Effector CD8-positive, alpha-beta T cell (primary cell): ENCODE measurements around the gene NXN.
"Not testable (repeated sequence)": the region's sequence is repeated elsewhere in the genome, so short reads cannot be mapped to it uniquely, and the experiment has no call there.

Experiments used
- DNase-seq: peaks from one replicate; lab custom pipeline; 2025; lab: John Stamatoyannopoulos, UW

The NXN gene

DNA sequence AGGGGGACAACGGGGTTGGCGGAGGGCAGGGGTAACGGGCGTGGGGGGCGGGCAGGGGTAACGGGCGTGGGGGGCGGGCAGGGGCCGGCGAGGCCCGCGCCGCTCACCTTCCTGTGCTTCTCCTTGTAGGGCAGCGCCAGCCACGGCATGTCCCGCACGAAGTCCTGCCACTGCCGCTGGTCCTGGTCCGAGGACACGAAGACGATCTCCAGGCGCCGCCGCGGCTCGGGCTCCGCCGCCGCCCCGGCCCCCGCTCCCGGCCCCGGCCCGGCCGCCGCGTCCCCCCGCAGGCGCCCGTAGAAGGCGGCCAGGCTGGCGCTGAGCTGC is 401 bp downstream of the NXN start:
- DNase-seq = no peak

DNA sequence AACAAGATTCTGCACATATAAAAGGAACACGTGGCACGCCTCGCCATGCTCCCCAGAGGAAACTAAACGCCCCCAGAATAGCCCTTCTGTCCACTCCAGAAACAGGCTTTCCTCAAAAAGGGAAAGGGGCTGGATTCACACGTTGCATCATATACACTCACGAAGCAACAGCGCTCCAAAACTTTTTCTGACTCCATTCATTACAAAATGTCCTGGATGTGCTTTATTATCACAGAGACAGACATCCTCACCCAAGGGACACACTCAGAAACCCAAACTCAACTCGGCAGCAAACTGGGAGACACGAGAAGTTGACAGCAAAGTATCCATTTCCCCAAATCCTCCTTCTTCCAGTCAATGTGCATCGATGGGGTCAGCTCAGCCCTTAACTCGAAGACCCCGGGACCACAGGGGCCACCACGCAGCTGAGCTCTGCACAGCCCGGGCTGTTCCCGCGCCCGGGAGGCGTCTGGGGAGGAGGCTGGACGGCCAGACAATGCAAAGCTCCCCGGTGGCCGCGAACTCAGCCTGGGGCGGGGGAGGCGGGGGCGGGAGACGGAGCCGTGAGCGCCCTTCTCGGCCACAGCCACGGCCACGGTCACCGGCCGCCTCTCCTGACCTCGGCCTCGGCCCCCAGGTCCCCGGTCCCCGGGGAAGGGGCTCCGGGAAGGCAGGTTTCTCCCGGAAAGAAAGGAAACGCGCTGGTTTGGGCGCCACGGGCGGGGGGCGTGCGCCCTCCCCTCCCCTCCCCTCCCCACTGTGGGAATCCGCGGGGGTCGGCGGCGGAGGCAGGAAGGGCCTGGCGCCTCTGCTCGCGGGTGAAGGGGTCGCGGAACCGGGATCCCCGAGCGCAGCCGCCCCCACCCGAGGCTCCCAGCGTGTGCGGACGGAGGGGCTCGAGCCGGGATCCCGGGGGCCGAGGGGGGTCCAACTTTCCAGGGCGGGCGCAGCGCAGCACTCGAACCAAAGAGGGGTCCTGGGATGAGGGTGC is 1.2 kb downstream of the NXN start:
- DNase-seq = no peak

DNA sequence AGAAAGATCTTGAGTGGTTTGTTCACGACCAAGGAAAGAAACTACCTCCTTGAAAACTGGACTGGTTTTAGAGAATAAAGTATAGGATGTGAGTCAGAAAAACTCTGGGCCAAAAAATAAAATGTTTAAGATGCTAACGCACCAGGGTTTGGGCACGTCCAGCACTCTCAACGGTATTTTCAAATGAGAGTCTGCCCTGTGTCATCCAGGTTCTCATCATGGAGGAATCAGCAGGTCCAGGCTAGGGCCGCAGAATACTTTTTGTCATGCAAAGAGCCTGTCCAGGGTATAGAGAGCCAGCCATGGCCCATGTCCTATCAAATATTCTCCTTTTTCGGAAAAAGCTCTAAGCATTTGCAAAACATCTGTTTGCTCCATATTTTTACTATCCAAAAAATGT is 2.4 kb downstream of the NXN start:
- DNase-seq = no peak

DNA sequence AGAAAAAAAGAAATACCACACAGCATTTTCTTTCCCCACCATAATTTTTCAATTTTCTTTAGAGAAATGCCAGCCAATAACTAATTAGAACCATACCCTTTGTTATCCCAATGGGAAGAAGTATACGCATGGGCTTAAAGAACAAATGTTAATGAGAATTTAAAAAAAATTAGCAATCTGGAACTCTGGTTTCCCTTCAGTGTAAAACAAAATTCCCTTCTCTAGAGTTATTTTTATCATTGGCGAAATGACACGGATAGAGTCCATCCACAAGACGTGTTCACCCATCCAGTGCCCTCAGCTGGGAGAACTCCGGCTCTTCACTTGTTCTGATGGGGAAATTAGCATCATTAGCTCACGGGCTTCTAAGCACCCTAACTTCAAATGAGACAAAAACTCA is 3.3 kb downstream of the NXN start:
- no peak for DNase-seq

DNA sequence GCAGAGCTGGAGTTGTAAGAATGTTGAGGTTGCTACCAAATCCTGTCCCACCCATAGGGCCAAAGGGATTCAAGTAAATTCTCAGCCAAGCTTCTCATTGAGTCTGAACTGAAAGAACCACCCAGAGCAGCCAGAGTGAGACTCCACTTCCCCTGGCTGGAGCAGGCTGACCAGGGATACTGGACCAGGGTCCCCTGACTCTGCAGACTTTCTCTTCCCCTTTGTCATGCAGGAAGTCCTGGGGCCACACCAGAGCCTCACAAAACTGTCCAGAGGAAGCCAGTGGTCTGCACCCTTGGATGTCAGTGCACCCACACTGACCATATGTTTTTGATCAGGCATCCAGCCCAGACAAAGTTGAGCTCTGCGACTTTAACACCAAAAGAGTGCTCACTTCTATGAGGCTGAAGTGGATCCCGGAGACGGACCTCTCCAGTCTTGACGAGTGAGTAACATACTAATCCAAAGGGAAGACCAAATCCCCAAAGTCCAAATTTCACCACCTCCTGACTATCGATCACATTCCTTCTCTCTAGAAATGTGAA is 4.1 kb downstream of the NXN start:
- DNase-seq = no peak

DNA sequence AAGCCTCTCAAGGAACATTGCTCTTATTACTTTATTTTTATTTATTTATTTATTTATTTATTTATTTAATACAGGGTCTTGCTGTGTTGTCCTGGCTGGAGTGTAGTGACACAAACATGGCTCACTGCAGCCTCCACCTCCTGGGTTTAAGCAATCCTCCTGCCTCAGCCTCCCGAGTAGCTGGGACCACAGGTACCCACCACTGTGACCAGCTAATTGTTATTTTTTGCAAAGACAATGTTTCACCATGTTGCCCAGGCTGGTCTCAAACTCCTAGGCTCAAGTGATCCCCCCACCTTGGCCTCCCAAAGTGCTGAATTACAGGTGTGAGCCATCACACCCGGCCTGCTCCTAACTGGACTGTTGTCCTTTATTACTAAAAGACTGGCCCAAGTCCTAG is 4.8 kb downstream of the NXN start:
- not testable (repeated sequence) for DNase-seq

DNA sequence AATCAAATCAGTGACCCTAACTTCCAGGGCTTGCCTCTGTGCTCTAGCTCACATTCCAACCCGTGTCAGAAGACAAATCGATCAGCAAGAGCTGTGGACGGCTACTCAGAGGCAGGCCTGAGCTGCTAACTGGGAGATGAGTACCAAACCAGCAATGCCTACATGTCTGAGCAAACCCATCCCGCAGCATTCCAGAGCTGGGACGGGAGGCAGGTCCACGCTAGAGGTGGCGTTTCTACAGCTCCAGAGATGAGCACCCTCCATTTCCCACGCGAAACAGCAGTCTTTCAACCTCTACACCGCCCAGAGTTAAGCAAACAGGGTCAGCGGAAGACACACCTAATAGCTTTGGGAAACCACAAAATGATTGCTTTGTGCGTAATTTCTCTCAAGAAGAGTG is 6.5 kb downstream of the NXN start:
- DNase-seq = no peak

DNA sequence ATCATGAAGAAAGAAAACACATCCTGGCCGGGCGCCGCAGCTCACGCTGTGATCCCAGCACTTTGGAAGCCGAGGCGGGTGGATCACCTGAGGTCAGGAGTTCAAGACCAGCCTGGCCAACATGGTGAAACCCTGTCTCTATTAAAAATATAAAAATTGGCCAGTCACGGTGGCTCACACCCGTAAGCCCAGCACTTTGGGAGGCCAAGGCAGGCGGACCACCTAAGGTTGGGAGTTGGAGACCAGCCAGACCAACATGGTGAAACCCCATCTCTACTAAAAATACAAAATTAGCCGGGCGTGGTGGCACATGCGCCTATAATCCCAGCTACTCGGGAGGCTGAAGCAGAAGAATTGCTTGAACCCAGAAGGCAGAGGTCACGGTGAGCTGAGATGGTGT is 7.7 kb downstream of the NXN start:
- not testable (repeated sequence) for DNase-seq

DNA sequence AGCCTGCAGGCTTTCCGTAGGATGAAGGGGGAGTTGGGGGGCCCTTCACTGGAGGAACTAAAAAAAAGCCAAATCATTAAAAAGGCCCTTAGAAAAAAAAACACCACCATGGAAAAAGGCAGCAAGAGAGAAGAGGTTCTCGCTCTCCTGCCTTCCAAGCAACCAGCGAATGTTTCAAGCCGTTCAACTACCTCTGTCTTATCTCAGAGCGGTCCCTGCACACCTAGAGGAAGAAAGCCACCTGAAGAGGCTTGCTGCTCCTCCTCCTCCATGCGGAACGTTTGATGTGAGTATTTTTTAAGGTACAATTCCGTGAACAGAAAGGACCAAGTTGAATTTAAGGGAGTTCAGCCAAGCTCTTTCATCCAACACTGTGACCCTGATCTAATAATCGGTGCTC is 9.2 kb downstream of the NXN start:
- DNase-seq = no peak

DNA sequence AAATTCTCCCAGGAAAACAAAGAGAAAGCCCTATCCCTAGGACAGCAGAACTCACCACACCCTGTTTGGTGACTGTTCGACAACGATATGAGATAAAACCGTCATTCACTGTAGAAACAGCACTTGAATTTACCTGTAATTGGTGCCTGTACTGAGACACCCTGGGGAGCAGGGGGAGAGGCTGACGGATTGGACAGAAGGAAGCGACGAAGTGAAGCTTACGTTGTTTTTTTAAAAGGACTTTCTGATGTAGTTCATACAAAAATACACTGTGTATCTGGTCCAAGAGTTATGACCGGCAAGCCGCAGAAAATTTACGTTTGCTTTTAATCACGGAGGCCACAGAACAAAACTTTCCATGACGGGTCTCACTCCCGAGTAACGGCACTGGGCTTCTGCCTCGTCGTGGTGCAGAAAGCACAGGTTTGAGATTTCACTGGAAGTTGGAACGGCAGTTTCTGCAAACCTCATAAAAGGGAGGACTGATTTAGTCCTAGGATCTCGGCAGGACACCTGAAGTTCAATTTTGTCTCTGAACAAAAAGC is 9.7 kb downstream of the NXN start:
- DNase-seq = no peak

DNA sequence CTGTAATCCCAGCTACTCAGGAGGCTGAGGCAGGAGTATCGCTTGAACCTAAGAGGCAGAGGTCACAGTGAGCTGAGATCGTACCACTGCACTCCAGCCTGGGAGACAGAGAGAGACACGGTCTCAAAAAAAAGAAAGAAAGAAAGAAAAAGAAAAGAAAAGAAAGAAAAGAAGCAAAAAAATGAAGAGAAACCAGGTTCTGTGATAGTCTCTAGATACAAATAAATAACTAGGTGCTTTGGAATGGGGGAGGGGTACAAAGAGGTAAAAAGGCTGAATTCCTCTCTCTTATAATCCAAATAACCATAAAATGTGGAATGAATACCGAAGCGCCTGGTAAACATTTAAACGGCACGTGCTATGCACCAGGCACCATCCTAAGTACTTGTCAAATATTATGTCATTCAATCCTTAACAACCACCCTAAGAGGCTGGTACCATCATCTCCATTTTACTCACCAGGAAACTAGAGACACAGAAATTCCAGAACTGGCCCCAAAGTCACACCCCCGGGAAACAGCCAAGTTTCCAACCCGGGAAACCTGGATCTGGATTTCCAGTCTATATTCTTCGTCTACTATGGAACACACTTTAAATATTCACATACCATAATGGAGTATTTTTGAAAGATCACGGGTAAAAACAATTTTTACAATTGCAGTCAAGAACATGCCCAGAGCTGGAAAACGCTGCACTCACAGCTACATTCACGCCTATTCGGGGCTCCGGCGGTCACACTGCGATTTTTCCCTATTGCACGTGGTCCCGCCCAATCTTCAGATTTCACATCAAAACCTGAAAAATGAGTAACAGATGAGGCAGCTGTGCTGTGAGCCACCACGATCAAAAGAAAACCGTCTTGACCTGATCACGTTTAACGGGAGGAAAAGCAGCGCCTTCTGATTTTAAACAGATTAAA is 10.5 kb downstream of the NXN start:
- DNase-seq = no peak

DNA sequence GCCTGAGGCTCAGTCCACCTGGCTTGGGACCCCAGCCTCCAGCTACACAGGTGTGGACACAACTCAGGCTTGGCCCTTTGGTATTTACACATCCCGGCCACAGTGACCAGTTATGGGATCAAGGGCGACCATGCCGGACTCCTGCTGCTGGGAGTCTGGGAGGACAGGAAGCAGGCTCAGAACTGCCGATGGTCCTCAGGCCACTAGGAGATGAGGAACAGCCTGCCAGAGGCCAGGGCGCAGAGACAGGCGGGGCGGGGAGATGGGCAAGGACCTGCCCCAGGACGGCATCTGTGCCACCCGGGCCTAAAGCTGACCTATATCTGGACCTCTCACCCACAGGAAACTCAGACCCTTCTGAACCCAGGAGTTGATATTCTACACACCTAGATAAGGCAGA is 12.5 kb downstream of the NXN start:
- DNase-seq = no peak

DNA sequence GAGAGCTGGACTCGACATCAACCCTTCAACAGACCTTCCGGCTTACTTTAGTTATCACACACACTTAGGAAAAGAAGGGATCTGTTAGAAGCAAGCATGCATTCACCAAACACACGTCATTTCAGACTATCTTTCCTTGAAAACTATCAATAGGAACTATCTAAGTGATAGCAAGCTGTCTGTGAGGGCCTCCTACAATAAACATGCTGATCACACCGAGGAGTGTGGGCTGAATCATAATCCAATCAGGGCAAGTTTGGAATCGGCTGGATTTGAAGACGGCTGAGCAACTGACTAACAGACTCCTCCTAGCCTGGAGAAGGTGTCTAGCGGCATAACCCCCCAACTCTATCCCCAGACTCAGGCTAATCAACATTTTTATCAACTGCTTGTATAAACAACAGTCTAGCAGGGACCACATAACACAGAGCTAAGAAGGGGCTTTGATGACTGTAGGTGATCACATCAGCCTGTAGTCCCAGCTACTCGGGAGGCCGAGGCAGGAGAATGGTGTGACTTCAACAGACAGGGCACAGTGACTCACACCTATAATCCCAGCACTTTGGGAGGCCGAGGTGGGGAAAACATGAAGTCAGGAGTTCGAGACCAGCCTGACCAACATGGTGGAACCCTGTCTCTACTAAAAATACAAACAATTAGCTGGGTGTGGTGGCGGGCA is 14.1 kb downstream of the NXN start:
- no peak for DNase-seq

DNA sequence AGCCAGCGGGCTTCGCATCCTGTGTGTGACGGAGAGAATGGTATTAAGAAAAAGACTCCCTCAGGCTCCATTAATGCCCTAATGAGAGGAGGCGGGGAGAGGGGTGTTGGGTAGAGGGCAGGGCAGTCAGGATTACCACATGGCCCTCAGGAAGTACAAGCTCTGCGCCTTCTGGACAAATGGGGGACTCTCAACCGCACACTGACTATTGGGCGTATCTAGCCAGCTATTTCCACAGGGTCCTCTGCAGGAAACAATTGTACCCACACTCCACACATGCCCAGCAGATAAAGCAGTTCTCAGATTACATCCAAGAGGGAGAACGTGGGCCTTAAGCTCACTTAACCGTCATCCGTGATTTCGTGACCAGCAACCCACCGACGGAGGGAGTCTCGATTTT is 14.7 kb downstream of the NXN start:
- no peak for DNase-seq

DNA sequence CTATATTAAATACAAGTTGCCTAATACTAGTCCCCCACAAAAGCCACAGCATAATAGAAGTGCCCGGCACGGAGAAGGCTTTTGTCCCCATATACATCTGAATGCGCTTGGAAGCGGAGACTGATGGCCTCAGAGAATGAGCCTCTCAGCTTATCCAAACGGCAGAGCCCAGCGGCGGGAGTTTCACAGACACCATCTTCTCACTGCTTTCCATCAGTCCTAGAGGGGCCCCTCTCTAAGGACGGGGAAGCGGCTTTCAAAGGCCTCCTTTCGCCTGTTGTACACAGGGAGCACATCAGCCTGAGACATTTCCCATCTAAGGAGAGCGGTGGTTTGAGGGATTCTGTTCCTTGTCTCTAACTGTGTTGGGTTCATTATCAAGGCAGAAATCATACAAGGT is 16.9 kb downstream of the NXN start:
- no peak for DNase-seq

DNA sequence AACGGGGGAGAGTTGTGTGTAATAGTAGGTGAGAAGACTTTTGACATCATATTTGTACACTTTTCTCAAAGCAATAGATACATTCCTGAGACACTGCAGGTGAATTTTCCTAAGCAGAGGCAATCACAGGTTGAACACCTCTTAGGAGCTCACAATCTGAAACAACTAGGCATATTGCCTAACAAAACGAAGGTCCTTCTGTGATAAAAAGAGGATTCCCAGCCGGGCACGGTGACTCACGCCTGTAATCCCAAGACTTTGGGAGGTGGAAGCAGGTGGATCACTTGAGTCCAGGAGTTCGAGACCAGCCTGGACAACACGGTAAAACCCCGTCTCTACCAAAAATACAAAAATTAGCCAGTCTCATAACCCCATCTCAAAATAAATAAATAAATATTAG is 17.4 kb downstream of the NXN start:
- DNase-seq = no peak

DNA sequence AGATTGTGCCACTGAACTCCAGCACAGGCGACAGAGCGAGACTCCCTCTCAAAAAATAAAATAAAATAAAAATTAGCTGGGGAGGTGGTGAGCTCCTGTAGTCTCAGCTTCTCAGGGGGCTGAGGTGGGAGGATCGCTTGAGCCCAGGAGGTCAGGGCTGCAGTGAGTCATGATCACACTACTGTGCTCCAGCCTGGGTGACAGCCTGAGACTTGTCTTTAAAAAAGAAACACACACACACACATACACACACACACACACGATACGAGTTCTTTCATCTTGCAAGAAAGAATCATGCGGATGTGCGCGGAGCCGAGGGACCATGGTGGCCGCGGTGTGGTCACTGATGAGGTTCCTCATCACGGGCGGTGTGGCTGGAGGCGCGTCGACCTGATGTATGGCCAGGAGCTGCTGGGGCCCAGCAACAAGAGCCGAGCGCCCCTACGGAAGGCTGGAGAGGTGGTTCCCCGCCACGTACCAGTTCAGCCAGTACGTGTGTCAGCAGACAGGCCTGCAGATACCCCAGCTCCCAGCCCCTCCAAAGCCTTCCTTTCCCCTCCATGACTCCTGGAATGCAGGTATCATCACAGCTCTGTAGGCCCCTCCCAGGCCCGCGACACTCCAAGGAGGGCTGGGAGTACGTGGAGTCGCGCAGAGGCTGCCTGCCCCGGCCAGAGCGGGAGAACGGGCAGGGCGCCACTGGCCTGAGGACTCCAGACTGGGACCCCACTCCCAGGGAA is 20.7 kb downstream of the NXN start:
- DNase-seq = no peak

DNA sequence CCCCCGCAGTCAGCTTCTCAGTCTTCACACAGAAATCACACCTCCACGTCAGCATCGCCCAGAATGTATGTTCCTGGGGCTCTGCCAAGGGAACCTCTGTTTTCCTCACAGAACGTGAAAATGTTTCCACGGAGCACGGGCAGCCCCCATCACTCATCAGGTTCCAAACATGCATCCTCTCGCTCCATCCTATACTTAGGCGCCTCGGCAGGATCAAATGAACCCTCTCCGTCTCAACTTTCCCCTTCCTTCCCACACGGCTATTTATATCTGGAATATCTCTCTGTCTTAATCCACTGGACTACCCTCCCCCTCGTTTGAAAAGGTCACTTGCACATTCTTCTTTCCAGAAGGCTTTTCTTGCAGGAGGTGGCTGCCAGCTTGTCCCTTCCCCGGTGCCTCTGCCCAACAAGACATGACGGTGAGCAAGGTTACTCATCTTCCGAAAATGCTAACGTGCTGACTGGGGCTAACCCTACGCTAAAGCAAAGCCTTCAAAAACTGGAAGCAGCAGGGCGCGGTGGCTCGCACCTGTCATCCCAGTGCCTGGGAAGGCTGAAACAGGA is 21.6 kb downstream of the NXN start:
- no peak for DNase-seq

DNA sequence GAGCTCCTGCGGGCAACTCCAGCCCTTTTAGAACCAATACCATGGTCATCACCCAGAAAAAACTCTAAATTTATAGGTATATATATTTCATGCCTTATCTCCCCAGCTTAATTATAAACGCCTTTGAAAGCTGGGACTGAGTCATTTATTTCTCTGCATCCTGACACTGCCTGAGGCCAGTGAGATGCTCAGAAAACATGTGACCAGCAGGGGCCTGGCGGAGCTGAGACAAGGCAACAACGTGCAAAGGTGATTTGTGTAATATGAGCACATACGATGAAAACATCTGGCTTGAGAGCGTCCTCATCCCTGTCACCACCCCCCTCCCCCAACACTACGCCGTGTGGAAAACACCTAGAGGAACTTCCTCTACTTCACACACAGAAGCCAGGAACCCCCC is 22.7 kb downstream of the NXN start:
- no peak for DNase-seq

DNA sequence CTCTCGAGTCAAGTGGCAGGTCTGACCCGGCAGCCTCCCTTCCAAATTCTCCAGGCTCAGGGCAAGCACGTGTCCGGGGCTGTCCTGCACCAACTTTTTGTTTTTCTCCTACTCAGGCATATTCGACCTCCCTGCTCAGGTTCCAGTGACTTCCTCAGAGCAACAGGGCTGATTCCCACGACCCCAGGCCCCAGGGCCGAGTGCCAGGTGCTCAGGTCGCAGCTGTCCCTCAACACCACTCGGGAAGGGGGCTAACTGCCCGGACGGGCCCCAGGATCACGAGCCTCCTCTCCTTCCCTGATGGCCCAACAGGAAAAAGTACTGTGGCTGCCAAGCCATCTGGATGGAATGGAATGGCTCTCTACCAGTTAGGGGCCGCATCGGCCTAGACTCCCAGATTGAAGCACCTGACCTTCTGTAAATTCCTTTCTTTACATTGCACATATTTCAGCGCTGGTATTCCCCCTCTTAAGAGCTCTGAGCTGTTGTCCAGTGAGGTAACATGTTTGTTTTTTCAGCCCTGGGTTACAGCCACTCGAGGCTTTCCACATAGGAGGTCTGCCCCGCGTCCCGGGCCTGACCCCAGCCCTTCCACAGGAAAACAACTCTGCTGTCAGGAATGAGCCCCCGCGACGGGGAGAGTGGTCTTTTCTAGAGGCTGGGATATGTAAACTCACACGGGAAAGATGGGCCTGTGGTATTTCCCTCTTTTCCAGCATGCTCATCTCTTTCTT is 25.0 kb downstream of the NXN start:
- DNase-seq = no peak
